Activated CD4-positive, CD25-positive, alpha-beta regulatory T cell (primary cell): ENCODE results near the gene MAMLD1.

ENCODE experiments used
- DNase-seq, 4 experiments: peaks; one replicate each; lab custom pipeline; 2025; lab: John Stamatoyannopoulos, UW

Gene MAMLD1

GRCh38 chrX:150352581-150352980 lies 10.5 kb upstream of the MAMLD1 start:
- DNase-seq = no peak

- no peak for DNase-seq
These were observed 7.2 kb upstream of the MAMLD1 start for GRCh38 chrX:150355913-150356312.

- DNase-seq = no peak
These were observed 5.3 kb upstream of the MAMLD1 start for GRCh38 chrX:150357790-150358189.

- no peak for DNase-seq
These were observed 4.5 kb upstream of the MAMLD1 start for GRCh38 chrX:150358651-150359050.

- no peak for DNase-seq
These were observed 2.8 kb upstream of the MAMLD1 start for GRCh38 chrX:150360331-150360730.

- no peak for DNase-seq
These were observed 1.9 kb upstream of the MAMLD1 start for GRCh38 chrX:150361070-150361776.

- DNase-seq = peak in 2 of 4 experiments; percentile 0 to 11
These were observed 1.3 kb upstream of the MAMLD1 start for GRCh38 chrX:150361777-150362351.

GRCh38 chrX:150363561-150364346 lies 637 bp downstream of the MAMLD1 start:
- peak in 1 of 4 experiments; percentile 2 for DNase-seq

GRCh38 chrX:150364347-150365050 lies 1.4 kb downstream of the MAMLD1 start:
- no peak for DNase-seq

GRCh38 chrX:150365051-150365989 lies 2.2 kb downstream of the MAMLD1 start:
- DNase-seq = peak in 3 of 4 experiments; percentile 5 to 9 (median 6)

- no peak for DNase-seq
These were observed 3.1 kb downstream of the MAMLD1 start for GRCh38 chrX:150365990-150366911.

GRCh38 chrX:150366951-150367545 lies 3.9 kb downstream of the MAMLD1 start:
- no peak for DNase-seq

- DNase-seq = no peak
These were observed 7.6 kb downstream of the MAMLD1 start for GRCh38 chrX:150370589-150371312.

- DNase-seq = no peak
These were observed 8.8 kb downstream of the MAMLD1 start for GRCh38 chrX:150371877-150372276.

- no peak for DNase-seq
These were observed 9.2 kb downstream of the MAMLD1 start for GRCh38 chrX:150372280-150372679.

GRCh38 chrX:150372756-150373155 lies 9.6 kb downstream of the MAMLD1 start:
- DNase-seq = no peak

GRCh38 chrX:150375243-150375770 lies 12.2 kb downstream of the MAMLD1 start:
- no peak for DNase-seq

GRCh38 chrX:150377005-150377404 lies 13.9 kb downstream of the MAMLD1 start:
- DNase-seq = no peak

- DNase-seq = no peak
These were observed 41.9 kb downstream of the MAMLD1 start for GRCh38 chrX:150405006-150405405.
